Activated CD8-positive, alpha-beta memory T cell treated with anti-CD3 and anti-CD28 coated beads for 4 hours (primary cell): ENCODE data around the gene FNBP1.

ENCODE experiments used
- DNase-seq, 2 donors: peaks; one replicate each; pipeline ENCODE4 v3.0.0-alpha.2; 2020; ENCODE audit warnings: low read depth in 2 of 2

The FNBP1 gene

DNA sequence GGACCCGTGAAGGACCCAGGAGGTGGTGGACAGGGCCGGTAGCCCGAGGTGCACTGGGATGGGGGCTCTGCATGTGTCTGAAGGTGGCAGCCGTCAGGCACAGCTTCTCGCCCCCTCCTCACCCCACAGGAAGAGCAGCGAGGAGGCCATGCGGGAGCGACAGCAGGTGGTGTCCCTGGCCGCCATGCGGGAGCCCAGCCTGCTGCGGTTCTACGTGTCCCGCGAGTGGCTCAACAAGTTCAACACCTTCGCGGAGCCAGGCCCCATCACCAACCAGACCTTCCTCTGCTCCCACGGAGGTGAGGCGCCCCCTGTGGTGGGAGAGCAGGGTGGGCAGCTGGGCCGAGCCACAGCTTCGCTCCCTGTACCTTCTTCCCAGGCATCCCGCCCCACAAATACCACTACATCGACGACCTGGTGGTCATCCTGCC is 167.8 kb downstream of the FNBP1 start:
- no peak for DNase-seq

DNA sequence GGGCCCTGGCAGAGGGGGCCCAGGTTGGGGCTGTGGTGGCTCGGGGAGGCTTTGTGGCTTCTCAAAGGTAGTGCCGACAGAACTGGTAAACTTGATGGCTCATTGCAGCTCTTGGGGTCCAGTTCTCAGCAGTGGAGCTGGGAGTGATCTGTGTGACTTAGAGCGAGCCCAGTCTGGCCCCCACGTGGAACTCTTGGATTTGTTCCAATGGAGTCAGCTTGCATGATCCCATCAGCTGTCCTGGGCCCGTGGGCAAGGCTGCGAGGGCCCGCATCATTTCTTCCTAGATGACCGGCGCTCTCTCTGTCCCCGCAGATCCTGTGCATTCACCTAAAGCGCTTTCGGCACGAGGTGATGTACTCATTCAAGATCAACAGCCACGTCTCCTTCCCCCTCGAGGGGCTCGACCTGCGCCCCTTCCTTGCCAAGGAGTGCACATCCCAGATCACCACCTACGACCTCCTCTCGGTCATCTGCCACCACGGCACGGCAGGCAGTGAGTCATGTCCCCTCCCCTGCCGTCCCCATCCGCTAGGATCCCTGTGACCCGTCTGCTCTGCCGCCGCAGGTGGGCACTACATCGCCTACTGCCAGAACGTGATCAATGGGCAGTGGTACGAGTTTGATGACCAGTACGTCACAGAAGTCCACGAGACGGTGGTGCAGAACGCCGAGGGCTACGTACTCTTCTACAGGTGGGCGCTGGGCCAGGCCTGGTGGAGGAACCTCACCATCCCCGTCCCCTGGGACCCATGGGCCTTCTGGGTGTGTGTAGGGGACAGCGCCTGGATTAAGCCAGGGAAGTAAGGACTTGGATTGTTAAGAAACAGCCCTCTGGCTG is 168.5 kb downstream of the FNBP1 start:
- DNase-seq = no peak

DNA sequence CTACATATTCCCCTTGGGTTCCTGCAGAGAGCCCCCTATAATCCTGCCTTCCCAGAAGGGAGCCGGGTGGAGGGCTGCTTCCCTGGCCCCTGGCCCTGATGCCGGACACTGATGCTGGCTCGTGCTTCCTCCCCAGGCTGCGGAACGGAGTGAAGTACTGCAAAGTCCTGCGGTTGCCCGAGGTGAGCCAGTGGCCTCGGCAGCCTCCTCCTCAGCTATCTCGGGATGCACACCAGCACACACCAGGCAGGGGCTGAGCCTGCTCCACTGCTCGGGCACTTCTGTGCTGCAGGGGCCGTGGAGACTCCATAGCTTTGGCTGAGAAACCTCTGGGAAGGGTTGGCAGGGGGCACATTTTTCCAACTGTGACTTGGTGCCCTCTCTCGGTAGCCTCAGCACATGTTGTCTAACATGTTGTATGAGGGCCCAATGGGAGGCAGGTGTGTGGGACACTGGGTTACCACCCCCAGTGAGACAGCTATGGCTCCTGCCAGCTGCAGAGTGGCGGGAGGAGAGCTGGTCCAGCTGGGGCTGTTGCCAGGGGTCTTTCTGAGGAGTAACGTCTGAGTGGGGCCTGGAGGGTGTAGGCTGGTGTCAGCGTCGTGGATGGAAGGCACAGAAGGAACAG is 169.3 kb downstream of the FNBP1 start:
- DNase-seq = no peak

DNA sequence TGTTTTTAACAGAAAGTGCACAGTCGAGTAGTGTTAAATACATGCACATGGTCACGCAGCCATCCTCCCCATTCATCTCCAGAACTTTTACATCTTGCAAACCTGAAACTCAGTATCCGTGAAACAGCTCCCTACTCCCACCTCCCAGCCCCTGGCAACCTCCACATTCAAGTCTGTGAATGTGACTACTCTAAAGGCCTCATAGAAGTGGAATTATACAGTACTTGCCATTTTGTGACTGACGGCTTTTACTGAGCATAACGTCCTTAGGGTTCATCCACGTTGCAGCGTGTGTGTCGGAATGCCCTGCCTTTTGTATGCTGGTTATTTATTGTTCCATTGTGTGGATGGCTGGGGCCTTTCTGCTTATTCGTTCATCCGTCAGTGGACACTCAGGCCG is 171.9 kb downstream of the FNBP1 start:
- no peak for DNase-seq

DNA sequence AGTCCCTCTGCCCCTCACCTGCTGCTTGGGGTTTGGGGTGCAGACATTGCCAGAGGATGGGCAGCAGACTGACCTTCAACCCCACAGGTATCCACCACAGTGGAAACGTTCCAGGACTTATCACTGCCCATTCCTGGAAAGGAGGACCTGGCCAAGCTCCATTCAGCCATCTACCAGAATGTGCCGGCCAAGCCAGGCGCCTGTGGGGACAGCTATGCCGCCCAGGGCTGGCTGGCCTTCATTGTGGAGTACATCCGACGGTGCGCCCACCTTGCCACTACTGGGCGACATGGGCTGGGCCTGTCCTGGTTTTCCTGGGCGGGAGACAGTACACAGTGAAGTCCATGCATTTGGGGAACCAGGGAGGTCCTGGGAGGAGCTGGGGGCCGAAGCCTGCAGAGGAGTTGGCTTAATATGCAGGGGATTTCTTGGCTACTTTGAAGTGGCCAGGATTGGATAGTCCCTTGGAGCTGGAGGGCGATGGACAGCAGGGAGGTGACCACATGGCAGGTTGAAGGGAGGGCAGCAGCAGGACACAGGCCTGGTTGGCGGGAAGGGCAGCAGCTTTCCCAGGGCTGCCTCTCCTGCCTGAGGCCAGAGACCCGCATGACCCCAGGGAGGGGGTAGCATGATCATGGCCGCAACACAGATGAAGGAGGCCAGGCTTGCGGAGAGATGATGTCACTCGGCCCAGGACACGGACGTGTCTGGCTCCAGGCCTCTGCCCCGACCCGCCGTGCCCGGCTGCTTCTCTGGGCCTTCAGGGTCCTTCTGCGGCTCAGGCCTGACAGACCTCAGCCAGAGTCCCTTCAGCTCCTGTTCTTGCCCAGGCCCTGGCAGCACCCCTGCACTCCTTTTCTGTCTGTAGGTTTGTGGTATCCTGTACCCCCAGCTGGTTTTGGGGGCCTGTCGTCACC is 173.1 kb downstream of the FNBP1 start:
- no peak for DNase-seq

DNA sequence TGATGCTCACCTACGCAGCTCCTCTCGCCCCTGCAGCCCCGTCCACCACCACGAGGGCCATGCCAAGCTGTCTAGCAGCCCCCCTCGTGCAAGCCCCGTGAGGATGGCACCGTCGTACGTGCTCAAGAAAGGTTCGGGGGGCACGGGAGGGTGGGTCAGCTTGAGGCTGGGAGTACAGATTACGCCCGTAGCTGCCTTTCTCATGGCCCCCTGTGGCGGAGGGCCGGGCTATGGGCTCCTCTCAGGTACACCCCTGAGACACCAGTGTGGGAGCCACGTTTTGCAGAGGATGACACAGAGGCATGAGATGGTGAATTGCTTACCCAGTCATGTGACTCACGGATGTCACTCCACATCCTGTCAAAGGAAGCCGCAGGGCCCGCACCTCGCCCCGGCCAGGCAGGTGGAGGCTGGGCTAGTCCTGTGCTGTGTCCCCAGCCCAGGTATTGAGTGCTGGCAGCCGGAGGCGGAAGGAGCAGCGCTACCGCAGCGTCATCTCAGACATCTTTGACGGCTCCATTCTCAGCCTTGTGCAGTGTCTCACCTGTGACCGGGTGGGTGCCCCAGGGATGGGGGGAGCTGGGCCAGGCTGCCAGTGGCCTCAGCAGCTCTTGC is 174.0 kb downstream of the FNBP1 start:
- peak; percentile 76 to 84 for DNase-seq

DNA sequence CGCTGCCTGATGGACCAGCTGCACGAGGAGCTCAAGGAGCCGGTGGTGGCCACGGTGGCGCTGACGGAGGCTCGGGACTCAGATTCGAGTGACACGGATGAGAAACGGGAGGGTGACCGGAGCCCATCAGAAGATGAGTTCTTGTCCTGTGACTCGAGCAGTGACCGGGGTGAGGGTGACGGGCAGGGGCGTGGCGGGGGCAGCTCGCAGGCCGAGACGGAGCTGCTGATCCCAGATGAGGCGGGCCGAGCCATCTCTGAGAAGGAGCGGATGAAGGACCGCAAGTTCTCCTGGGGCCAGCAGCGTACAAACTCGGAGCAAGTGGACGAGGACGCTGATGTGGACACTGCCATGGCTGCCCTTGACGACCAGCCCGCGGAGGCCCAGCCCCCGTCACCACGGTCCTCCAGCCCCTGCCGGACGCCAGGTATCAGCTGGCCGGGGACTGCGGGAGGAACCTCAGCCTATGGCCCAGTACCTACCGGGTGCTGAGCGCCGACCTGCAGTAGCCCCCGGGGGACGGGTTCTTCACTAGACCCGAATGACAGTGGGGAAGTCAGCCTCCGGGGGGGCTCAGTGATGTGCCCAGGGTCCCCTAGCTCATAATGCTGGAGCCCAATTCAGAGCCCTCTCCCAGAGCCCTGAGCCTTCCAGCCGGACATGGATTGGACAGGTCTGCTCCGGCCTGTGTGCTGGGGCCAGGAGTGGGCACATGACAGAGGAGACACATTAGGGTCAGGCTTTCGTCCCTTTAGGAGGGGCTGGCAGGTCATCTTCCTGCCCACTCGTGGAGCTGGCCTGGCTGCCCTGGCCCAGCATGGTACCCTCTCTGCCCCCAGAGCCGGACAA is 174.7 kb downstream of the FNBP1 start:
- DNase-seq = no peak

DNA sequence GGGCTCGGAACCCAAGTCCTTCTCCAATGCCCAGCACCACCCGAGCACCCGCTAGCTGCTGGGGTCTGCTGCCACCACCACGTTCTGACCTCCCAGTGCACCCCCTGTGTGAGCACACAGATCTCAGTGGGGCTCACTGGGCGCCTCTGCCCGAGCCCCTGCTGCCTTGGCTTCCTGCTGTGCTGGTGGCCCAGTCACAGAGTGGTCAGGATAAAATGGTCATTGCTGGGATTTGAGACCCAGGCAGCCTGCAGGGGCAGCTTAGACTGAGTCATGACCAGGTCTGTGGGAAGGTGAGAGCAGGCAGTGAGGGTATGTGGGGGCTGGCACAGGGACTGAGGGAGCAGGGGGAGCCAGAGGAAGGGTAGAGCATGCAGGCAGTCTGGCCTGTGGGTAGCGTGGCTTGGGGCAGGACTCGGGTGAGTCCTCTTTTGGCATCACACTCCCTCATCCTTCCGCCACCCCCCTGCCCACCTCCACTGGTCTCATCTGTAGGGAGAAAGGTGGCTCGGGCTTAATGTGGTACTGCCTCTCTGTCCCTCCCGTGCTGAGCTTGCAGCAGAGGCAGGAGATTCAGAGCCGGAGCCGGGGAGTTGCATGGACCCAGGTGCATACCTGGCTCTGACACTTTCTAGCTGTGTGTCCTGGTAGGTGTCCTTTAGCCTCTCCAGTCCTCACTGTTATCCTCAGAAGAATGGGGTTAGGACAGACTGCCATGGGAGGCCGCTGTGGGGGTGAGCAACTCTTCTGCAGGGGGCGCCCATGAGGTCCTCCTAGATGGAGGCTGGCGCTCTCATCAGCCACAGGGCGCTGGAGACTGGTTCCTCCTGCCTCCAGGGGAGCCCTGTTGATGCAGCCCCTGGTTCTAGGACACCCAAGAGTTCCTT is 175.6 kb downstream of the FNBP1 start:
- no peak for DNase-seq

DNA sequence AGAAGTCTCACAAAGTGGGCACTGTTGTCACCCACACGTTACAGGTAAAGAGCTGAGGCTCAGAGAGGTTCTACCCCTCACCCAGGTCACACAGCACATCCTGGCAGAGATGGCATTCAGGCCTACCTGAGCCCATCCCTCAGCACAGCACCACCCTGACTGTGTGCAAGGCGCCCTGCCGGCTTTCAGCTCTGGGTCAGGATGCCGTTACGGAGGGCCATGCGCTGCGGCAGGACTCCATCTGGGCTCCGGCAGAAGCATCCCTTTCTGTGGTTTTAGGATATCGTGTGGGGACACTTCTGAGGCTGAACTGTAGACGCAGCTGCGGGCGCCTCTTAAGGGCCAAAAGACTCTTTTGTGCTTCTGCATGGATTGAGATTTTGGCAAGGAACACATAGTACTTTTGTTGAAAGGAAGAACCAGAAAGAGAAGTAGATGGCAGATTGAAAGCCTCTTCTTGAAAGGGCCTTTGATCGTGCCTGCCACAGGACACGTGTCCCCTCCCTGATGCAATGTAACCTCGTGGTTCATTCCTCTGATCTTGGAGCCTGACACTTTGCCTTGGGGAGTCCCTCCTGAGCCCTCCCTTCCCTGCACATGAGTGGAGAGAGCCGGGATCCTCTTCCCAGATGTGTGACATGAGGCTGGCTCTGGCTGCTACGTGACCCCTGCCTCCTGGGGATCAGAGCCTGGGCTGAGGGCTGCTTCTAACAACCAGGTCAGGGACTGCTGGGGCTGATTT is 176.4 kb downstream of the FNBP1 start:
- no peak for DNase-seq

DNA sequence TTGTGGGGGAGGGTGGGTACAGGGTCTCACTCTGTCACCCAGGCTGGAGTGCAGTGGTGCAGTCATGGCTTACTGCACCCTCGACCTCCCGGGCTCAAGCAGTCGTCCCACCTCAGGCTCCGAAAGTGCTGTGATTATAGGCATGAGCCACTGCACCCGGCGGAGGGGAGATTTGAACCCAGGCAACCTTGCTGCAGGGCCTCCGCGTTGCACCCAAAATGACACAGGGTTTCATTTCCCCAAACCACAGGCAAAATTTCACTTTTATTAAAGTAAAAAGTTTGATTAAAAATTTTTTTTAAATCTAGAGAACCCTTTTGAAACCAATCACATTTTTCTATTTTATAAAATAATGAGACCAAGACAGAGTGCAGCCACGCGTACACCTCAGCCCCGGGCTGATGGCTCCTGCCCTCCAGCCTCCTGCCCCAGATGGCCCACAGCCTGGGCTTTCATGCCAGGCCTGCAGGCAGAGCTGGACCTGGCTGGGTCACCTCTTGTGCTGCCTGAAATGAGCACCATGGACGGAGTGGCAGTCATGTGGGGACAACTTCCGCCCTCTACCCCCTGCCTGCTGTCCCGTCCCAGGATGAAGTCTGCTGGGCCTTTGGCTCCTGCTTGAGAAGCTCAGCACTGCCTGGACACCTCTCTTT is 177.2 kb downstream of the FNBP1 start:
- DNase-seq = no peak

DNA sequence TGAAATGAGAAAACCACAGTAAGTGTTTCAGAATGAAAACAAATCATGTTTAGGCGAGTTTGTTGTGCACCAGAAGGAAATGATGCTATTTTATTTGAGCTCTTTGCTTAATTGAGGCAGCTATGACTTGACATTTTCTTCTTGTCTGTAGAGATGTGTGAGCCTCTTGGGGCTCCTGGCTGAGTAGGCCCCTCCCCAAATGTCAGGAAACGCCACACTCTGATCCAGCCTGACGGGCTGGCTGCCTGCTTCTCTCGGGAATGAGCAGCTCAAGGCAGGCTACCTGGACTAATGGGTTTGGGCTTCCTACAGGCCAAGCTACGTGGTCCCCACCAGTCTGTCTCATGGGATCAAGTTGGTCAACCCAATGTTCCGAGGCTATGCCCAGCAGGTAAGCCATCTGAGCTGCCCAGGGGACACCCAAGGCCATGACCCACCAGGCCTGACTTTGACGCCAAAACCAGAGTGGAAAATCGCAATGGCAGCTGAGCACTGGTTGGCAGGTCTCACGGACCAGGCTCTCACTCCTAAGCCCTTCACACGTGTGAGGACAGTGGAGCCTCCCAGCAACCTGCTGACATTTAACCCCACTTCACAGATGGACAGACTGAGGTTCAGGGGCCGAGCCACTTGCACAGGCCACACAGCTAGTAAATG is 177.9 kb downstream of the FNBP1 start:
- DNase-seq = no peak

DNA sequence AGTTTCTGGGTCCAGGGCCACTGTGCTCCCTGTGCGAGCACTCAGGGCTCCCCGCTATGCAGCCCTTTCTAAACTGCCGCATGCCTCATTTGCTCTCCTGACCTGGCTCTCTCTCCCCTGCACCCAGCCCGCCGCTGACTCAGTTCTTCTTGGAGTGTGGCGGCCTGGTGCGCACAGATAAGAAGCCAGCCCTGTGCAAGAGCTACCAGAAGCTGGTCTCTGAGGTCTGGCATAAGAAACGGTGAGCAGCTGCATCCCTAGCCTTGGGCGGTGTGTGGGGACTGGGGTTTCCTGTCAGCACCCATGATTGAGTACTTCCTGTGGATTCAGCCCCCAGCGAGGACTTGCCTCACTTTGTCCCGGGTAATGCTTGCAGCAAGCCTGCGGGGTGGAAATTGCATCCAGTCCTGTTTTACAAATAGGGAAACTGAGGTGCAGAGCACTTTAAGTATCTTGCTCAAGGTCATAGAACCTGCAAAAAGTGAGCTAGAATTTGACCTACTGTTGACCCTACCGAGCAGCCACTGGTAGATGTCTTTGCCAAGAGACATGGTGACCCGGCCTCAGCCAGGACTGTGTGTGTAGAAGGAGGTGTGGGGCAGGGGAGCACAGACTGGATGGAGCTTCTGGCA is 179.8 kb downstream of the FNBP1 start:
- DNase-seq = peak in 1 of 2 donors; percentile 51

DNA sequence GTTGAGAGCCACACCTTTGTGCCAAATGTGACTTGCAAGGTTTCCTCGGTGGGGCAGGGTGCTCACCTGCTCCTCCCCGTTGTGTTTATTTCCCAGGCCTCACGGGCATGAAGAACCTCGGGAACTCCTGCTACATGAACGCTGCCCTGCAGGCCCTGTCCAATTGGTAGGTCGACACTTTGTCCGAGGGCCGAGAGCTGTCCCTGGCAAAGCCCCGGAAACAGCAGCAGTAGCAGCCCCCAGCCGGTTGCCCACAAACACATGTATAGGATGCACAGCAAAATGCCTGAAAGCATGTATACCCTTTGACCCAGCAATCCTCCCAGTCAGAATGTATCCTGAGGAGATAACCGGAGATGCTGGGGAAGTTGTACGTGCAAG is 181.6 kb downstream of the FNBP1 start:
- DNase-seq = no peak

DNA sequence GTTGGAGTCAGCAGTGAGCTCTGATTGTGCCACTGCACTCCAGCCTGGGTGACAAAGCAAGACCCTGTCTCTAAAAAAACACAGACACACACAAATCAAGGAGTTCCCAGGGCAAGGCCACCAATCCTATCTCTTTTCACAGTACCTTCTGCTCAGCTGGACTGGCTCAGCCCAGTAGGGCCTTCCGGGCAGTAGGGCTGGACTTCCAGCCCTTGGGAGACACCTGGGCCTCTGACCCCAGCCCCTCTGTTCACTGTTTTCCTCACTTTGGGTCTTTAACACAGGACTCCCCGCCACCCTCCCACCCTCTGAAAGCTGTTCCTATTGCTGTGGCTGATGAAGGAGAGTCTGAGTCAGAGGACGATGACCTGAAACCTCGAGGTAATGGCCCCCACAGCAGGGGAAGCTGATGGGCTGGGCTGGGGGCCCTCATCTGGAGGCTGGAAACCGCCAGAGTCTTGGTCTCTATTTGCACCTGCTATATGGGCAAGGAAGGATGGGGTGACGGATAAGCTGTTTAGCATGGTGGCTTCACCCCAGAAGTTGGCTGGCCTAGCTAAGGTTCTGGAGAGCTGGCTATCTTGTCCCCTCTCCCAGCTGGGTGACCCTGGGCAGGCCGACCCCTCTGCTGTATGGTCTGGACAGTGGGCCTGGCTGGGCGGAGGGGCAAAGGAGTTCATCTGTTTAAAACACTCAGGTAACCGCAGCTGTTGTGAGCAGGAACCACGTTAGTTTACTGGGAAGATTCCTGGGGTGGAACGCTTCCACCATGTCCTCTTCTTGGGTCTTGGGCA is 182.1 kb downstream of the FNBP1 start:
- no peak for DNase-seq

DNA sequence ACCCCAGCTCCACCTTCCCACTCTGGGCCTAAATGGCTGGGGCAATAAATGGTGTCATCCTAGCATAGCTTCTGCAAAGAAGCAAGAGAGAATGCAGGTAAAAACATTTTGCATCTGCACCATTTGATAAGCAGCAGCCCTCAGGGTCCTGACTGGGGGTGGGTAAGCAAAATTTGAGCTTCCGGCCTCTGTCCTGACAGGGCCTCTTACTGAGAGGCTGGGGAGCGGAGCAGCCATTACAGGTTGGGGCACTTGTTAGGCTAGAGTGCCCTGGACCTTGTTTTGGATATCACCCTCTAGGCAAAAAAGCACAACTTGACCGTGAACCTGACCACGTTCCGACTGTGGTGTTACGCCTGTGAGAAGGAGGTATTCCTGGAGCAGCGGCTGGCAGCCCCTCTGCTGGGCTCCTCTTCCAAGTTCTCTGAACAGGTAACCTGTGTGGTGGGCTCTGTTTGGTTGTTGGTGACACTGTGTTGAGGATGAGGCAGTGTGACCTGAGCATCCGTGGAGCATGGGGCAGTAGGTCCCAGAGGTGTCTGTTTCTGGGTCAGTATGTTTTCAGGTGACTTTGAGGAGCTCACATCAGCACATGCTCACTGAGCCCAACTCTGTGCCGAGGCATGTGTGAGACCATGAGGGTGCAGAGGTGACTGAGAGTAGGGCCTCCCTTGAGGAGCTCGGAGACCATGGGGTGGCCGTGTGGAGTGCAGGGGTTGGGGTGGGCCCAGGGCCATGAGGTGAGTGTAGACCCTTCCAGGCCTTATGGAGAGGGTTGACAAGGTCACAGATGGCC is 184.6 kb downstream of the FNBP1 start:
- no peak for DNase-seq

DNA sequence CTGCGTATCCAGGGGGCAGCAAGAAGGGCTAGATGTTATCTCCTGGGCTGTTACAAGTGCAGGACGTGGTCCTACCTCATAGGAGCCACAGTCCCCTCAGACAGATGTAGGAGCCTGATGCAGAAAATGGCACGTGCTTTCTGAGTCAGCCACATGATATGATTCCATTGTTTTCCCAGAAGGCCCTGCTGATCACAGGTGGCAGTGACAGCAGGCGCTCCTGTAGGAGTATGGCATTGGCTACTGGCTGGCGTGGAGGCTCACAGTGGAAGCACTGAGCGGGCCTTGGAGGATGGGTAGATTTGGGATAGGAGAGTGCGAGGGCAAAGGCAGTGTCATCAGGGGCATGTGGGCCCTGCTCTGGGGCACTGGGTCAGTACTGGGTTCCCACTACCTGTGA is 185.8 kb downstream of the FNBP1 start:
- DNase-seq = no peak
